ENCODE data around the gene TSHZ1. TPM values are rescaled to one million over a fixed set of nuclear protein-coding genes. Genes with fewer than 3 reads are reported as not detected.

TSHZ1 gene
- polyA plus RNA-seq, 1 donor from 2014 or later: 1.1 TPM

DNA sequence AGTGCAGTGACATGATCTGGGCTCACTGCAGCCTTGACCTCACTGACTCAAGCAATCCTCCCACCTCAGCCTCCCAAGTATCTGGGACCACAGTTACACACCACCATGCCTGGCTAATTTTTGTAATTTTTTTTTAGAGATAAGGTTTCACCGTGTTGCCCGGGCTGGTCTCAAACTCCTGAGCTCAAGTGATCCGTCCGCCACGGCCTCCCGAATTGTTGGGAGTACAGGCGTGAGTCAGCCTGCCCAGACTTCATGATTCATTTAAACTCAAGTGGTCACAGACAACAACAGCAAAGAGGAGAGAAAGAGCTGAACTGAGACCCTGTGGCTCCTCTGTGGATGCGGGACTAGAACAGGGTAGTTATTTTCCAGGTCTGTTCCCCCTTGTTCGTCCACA lies 83.0 kb downstream of the TSHZ1 start:
- Histone ChIP-seq H2AFZ (ENCODE audit: low read depth, low read length) (no peak overlapping the region), H3K9me2 (ENCODE audit: insufficient read depth, low read length) (no peaks in the 10 kb centered on the region), H4K20me1 (ENCODE audit: insufficient read depth) (no peaks in the 10 kb centered on the region), H3K9me3 (ENCODE audit: low read length) (no peaks in the 10 kb centered on the region), H3K27ac (ENCODE audit: low read length) (no peak overlapping the region), H3K27me3 (ENCODE audit: insufficient read depth, low read depth, low read length) (no peaks in the 10 kb centered on the region), H3F3A (ENCODE audit: insufficient read depth, low read length, poor library complexity, severe bottlenecking) (no peaks in the 10 kb centered on the region), H3K4me3 (ENCODE audit: low read length) (no peak overlapping the region), H3K9ac (ENCODE audit: low read length) (no peak overlapping the region), H3K4me2 (ENCODE audit: low read length) (no peak overlapping the region), H3K36me3 (ENCODE audit: insufficient read depth, low read length) (no peaks in the 10 kb centered on the region), H3K79me2 (replicated peaks; ENCODE audit: insufficient read depth, low read length) (no peaks in the 10 kb centered on the region)
- TF ChIP-seq EP300 (conservative IDR thresholded peaks at IDR 0.05; ENCODE audit: poor library complexity, severe bottlenecking) (no peak), MXI1 (conservative IDR thresholded peaks at IDR 0.05; ENCODE audit: poor library complexity, severe bottlenecking) (no peak), EZH2 (IDR thresholded peaks at IDR 0.05; ENCODE audit: borderline replicate concordance, insufficient read depth, low read length, poor library complexity, severe bottlenecking) (no peak), POLR2AphosphoS5 (IDR thresholded peaks at IDR 0.05) (no peak), RAD21 (conservative IDR thresholded peaks at IDR 0.05) (no peak), TAF1 (IDR thresholded peaks at IDR 0.05; ENCODE audit: low read depth) (no peak), REST (IDR thresholded peaks at IDR 0.05; ENCODE audit: borderline replicate concordance) (no peak), CTCF (IDR thresholded peaks at IDR 0.05; ENCODE audit: poor library complexity, severe bottlenecking) (no peak), SMC3 (conservative IDR thresholded peaks at IDR 0.05; ENCODE audit: poor library complexity) (no peak)

DNA sequence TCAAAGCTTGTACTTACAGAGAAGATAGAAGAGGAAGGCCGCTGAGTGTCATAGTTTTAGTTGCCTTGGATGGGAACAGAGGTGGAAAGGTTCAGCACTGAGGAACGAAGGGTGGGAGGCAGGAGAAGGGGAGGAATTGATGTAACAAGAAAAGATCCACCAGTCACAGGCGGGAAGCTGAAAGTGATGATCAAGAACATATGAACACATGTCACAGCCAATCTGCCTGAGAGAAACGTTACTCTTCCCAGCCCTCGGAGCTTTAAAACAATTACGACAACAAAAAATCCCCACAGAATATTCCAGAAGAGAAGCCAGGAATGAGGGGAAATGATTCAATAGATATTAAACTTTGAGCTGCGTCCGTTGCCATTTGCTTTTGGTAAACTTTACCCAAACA lies 87.1 kb downstream of the TSHZ1 start:
- Histone ChIP-seq H3F3A (ENCODE audit: insufficient read depth, low read length, poor library complexity, severe bottlenecking) (no peaks in the 10 kb centered on the region), H3K27me3 (ENCODE audit: insufficient read depth, low read depth, low read length) (no peaks in the 10 kb centered on the region), H3K9me2 (ENCODE audit: insufficient read depth, low read length) (no peaks in the 10 kb centered on the region), H3K27ac (ENCODE audit: low read length) (no peak overlapping the region), H2AFZ (ENCODE audit: low read depth, low read length) (no peak overlapping the region), H3K4me3 (ENCODE audit: low read length) (peak overlapping the region; percentile 41), H3K79me2 (replicated peaks; ENCODE audit: insufficient read depth, low read length) (no peaks in the 10 kb centered on the region), H4K20me1 (ENCODE audit: insufficient read depth) (no peaks in the 10 kb centered on the region), H3K9me3 (ENCODE audit: low read length) (no peaks in the 10 kb centered on the region), H3K36me3 (ENCODE audit: insufficient read depth, low read length) (no peaks in the 10 kb centered on the region), H3K9ac (ENCODE audit: low read length) (no peak overlapping the region), H3K4me2 (ENCODE audit: low read length) (no peak overlapping the region)
- TF ChIP-seq EZH2 (IDR thresholded peaks at IDR 0.05; ENCODE audit: borderline replicate concordance, insufficient read depth, low read length, poor library complexity, severe bottlenecking) (no peak), REST (IDR thresholded peaks at IDR 0.05; ENCODE audit: borderline replicate concordance) (peak; percentile 38)

Measured in neural cell (in vitro differentiated cells).